ENCODE results near the gene AKAP17A.

- TF ChIP-seq EP300 (conservative IDR thresholded peaks at IDR 0.05; ENCODE audit: poor library complexity, severe bottlenecking) (no peak), TAF1 (IDR thresholded peaks at IDR 0.05; ENCODE audit: low read depth) (no peak), CTCF (IDR thresholded peaks at IDR 0.05; ENCODE audit: poor library complexity, severe bottlenecking) (no peak)
These were observed 10.3 kb downstream of the AKAP17A start for GRCh38 chrX:1601768-1602085.

All from neural cell (in vitro differentiated cells).